ENCODE data around the gene CACNB1.
"Not testable (repeated sequence)": the region's sequence is repeated elsewhere in the genome, so short reads cannot be mapped to it uniquely, and the experiment has no call there.

CACNB1 gene

DNA sequence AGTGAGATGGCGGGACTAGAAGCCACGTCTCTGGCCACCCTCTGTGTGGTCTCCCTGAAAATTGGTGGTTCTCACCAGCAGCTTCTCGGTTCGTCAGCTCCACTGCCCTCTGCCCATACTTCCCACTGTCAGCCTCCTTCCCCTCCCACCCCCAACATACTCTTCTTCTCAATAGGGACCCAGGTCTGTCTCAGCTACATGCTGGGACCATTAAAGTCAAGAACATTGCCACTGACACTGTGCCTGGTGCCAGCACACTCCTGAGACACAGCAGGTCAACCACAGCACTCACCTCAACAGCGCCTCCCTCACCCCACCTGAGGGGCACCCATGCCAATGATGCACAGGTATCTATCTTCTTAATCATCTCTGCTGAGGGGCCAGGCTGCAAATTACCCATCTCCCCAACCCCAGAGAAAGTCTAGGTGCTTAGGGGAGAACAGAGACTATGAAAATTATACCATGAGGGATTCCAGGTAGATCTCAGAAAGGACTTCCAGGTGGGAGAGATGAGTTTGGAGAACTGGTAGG, 47.3 kb downstream of the CACNB1 start:
- no peak for DNase-seq

DNA sequence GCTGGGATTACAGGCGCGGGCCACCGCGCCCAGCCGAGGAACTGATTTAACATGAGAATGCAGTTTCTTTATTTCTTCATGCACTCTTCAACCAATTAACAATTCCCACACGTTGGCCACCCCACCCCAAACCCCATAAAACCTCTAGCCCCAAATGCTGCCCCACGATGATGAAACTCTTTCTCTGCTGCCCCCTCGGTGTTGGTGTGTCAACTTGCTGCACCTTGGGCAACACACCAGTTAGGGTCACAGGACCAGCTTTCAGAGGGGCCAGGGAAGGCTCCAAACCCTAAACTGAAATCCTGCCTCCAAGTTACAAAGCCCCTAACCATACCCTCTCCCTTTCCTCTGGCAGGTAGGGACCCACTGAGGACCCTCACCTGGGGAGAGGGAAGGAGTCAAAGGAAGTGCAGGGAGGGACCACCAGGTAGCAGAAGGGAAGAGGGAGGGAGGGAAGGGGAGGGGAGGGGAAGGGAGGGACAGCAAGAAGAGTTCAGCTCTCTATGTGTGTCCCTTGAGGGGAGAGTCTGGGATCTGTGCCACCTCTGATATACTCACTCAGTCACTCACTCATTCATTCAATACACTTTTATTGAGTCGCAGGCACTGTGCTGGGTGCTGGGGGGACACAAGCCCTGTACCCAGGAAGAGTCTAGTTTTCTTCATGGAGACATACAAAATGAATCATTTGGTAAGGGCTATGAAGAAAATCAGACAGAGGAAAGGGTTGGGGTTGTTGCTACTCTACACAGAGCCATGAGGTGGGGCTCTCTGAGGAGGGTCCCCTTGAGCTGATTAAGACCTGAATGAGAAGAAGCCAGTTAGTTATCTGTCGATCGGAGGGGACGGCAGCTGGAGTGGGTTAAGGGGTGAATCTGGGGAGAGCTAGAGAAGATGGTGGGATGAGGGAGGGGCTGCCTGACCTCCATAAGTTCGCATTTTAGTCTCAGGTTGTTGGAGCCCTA, 50.0 kb downstream of the CACNB1 start:
- no peak for DNase-seq

DNA sequence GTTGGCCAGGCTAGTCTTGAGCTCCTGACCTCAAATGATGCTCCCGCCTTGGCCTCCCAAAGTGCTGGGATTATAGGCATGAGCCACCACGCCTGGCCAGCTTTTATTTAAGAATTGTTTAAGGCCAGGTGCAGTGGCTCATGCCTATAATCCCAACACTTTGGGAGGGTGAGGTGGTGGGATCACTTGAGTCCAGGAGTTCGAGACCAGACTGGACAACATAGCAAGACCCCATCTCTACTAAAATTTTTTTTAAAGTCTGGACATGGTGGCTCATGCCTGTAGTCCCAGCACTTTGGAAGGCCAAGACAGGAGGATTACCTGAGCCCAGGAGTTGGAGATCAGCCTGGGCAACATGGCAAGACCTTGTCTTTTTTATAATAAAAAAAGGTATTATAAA, 51.2 kb downstream of the CACNB1 start:
- DNase-seq: no peak

GRCh38 chr17:39145143-39145542, 52.3 kb downstream of the CACNB1 start:
- no peak for DNase-seq

DNA sequence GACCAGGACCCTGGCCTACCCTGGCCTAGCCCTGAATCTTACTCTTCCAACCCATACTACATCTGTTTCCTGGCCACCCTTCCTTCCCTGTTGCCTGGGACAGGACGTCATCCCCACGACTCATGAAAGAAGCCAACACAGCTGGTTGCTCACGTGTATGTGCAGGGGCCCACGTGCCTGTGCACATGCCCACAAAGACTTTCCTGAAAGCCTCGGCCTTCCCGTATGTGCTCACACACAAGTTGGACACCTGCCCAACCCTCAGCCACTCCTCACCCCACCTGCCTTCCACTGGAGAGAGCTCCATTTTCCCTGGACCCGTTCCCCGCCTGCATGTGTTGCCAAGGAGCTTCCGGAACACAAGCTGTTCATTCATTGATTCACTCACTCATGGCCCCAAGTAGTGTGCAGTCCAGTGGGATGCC, 53.0 kb downstream of the CACNB1 start:
- DNase-seq: no peak

GRCh38 chr17:39143552-39144093, 53.8 kb downstream of the CACNB1 start:
- DNase-seq: no peak

DNA sequence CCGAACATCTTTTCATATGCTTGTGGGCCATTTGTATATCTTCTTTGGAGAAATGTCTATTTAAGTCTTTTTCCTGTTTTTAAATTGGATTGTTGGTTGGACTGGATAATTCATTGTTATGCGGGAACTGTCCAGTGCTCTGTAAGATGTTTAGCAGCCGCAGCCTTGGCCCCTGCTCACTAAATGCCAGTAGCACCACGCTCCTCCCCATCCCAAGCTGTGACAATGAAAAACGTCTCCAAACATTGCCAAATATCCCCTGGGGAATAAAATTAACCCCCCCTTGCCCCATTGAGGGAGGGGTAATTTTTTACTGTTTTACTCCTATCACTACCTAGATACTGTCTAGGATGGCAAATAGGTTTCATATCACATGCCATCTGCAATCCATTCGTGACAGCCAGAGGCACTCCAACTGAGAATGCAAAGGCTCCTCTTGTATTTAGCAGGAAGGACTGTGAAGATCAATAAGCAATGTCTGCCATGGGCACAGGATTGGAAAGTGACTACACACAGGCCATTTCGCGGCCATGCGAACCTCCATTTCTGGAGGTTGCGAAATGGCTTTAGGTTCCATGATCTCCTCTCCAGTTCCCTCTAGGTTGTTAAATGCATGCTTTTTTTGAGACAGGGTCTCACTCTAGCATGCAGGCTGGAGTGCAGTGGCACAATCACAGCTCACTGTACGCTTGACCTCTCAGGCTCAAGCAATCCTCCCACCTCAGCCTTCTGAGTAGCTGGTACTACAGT, 55.4 kb downstream of the CACNB1 start:
- no peak for DNase-seq

GRCh38 chr17:39141294-39141693, 56.2 kb downstream of the CACNB1 start:
- no peak for DNase-seq

GRCh38 chr17:39139561-39139960, 57.9 kb downstream of the CACNB1 start:
- DNase-seq: no peak

DNA sequence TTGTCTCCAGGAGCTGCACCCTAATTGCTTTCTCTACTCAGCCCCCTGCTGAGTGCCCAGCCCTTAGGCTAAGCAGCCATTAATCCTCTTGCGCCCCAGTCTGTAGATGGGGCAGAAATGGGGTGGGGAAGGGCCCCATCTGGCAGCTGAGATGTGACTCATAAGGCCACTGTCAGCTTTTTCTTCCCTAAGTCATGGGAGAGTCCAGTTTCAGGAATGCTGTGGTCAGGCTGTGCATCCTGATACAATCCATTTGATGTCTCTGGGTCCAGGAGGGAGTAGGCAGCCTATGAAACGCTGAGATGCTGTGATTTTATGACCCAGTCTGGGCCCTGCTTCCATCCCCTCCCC, 58.3 kb downstream of the CACNB1 start:
- no peak for DNase-seq

DNA sequence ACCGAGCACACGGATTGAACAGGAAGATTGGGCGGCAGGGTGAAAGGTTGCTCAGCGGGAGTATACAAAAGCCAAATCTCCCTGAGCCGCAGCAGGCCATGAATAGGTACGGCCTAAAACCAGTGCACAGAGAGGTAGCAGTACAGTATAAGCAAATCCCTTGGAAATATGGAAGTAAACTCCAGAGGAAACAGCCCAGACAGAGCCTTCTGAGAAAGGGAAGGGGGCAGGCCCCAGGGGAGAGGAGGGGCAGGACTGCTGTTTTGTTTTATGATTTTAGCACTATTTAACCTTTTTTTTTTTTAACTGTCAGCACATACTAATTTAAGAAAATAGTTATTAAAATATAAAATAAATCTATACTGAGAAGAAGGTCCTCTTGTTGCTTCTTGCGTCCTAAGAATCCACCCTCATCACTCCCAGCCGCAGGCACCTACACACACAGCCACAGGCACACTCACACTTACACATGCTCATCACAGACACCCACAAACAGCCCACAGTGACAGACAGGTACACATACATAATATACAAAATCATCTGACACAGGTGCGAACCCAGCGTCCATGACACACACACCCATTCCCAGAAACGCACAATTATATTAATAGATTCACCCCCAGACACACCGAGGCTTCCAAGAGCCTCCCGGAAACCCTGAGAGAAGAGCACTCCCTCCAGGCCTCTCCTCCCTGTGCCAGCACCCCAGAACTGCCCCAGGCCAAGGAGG, 58.9 kb downstream of the CACNB1 start:
- no peak for DNase-seq

GRCh38 chr17:39134878-39135277, 62.6 kb downstream of the CACNB1 start:
- DNase-seq: no peak

DNA sequence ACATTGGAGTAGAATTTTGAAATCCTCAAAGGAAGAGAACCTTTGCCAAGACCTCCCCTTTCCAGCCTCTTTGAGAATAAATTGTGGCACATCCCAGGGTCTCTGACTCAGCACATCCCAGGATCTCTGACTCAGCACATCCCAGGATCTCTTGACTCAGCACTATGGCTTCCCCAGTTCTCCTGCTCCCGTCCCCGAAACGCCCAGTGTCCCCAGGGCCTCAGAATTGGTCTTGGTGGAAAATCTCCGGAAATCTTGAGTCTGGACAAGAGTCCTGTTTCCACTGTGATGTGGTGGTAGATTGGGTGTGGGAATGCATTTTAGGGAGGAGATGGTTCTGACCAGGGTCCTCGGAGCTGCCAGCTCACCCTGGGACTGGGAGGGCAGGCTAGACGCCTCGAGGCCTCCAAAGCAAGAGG, 65.3 kb downstream of the CACNB1 start:
- no peak for DNase-seq

- DNase-seq: no peak
These were observed 65.9 kb downstream of the CACNB1 start for GRCh38 chr17:39131616-39132015.

DNA sequence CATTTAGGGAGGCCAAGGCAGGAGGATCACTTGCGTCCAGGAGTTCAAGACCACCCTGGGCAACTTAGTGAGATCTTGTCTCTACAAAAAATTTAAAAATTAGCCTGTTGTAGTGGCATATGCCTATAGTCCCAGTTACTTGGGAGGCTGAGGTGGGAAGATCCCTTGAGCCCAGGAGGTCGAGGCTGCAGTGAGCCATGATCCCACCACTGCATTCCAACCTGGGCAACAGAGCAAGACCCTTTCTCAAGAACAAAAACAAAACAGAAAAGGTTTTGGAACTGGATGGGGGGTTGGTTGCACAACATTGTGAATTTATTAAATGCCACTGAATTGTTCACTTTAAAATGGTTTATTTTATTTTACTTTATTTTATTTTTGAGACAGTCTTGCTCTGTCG, 67.3 kb downstream of the CACNB1 start:
- no peak for DNase-seq

DNA sequence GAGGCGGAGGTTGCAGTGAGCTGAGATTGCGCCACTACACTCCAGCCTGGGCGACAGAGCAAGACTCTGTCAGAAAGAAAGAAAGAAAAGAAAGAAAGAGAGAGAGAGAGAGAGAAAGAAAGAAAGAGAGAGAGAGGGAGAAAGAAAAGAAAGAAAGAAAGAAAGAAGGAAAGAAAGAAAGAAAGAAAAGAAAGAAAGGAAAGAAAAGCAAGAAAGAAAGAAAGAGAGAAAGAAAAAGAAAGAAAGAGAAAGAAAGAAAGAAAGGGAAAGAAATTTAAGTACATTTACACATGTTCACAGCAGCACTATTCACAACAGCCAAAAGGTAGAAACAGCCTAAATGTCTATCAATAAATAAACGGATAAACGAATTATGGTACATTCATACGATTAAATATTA, 67.9 kb downstream of the CACNB1 start:
- not testable (repeated sequence) for DNase-seq

DNA sequence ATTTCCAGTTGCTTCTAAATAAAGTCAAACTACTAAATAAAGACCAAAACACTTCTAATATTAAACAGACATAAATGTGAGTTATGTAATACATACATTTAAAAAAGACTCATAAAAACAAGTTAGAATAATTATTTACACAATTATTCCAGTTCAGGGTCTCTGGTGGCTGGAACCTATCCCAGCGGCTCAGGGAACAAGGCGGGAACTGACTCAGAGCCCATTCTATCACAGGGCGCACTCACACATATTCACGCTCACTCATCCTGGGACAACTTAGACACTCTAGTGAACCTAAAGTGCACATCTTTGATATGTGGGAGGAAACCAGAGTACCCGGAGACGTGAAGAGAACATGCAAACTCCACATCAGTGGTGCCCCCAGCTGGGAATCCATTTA, 71.0 kb downstream of the CACNB1 start:
- DNase-seq: no peak

DNA sequence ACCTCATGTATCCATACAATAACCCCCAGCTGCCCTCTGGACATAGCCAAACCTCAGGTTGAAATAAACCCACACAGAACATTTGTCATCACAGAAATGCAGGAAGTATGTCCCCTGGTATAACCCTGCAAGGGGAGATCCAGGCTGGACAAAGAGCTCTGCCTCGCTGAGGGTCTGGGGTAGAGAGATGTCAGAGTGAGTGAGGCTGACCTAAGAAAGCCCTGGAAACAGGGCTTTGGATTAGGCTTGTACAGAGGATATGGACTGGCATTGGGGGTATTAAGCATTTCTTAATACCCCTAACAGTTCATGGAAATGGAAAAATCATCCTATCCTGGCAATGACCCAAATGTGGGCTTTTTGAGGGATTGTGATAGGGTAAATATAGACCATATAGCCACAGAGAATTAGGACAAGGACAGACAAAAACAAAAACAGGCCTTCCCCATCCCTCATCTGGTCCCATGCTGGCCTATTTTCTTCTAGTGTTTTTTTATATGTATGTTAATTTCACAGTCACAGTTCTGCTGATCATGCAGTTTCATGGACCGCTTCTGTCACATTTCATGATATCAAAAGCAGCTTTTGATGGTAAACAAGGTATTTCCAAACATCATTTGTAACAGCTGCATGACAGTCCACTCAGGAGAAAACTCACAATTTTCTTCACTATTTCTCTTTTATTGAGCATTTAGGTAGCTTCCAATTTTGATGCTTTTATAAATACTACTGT, 72.2 kb downstream of the CACNB1 start:
- no peak for DNase-seq

GRCh38 chr17:39123627-39124026, 73.8 kb downstream of the CACNB1 start:
- no peak for DNase-seq
